Activated naive CD4-positive, alpha-beta T cell treated with anti-CD3 and anti-CD28 coated beads, Interleukin-2, amount 50 U/mL, for 16 hours (primary cell): ENCODE results near the gene FRMD7.

Source experiments
- DNase-seq: peaks from one replicate; pipeline ENCODE4 v3.0.0-alpha.2; 2020

FRMD7 gene

DNA sequence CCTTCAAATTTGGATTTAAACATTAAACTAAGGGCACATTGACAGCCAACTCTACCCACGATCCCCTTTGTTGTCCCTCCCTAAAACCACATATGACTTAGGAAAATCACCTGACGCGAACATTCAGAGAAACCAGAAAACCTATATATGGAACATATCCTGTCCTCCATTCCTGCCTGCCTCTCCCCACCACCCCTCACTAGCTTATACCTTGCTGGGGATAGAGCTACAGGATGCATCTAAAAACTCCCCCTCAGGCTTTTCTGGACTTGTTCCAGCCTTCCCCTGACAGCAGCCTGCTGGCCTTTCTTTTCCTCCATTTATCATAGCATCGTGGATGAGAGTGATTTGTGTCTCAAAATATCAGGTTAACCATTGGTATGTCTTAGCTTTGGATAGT is 96.0 kb downstream of the FRMD7 start:
- no peak for DNase-seq

- DNase-seq = no peak
Observed at GRCh38 chrX:132030264-132030663, 97.6 kb downstream of the FRMD7 start.
